Stimulated activated CD4-positive, alpha-beta T cell treated with anti-CD3 and anti-CD28 coated beads, Interleukin-4, amount 100 ng/mL, for 1 hour (primary cell): ENCODE measurements around the gene GPR61.

ENCODE experiments used
- DNase-seq: peaks from one replicate; pipeline ENCODE4 v3.0.0-alpha.2; 2020

GPR61 gene

DNA sequence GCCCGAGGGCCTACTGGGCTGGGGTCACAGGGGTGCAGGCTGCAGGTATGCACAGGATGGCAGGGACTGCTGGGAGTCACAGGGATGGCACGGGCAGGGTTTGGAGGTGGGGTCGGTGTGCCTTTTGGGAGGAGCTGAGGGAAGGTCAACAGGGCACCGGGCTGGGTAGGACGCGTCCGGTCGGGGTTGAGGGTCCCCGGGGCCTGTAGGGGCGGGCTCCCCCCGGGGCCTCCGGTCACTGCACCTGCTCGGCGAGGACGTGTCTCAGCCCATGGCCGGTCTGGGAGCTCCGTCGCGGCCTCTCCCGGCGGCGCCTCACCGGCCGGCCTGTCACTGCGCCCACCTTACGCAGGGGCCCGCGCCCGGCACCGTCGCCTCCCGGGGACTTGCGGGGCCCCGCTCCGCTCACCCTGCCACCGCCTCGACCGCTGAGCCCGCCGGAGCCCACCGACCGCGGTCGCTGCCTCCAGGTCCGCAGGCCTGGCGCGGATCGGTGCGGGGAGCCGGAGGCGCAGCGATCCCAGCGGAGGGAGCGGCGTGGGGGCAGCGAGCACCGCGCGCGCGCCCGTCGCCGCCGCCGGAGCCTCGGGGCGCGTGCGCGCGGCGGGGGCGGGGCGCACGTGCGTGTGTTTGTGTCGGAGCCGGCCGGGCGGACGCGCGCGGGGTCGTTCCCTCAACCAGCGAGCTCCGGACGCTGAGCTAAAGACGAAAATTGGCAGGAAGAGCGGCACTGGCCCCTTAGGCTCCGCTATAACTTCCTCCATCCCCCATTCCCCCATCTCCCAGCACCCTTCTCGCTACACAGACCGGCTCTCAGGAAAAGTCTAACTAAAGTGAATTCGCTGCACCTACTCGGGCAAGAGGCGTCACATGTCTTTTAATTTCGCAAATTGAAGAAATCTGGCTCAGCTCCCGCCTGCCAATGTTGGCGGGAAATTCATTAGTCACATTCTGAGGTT lies 30.2 kb upstream of the GPR61 start, which contains the start of gene AMIGO1:
Gene AMIGO1 (minus strand): TSS at position 552 of the 959 bp plus-strand sequence. CDS start 815 bp downstream, outside the sequence.
- DNase-seq: peak; percentile 75

- no peak for DNase-seq
These were observed 26.5 kb upstream of the GPR61 start for GRCh38 chr1:109513110-109513710.

DNA sequence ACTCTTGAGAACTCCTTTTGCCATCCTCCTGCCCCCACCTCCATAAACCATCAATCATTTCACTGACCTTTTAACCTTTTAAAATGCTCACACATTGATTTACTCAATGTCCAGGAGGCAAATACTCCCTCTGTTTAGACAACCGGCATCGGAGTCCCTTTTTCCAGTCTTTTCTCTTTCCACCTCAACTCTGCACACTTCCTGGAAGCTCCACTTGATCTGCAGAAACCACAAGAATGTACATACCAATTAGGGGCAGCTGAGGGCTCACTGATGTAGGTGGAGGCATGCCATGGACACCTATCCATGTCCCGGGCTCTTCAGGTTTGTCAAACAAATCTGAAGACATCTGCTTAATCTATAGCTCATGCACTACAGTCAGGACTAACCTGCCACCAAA lies 24.8 kb upstream of the GPR61 start:
- DNase-seq: no peak

DNA sequence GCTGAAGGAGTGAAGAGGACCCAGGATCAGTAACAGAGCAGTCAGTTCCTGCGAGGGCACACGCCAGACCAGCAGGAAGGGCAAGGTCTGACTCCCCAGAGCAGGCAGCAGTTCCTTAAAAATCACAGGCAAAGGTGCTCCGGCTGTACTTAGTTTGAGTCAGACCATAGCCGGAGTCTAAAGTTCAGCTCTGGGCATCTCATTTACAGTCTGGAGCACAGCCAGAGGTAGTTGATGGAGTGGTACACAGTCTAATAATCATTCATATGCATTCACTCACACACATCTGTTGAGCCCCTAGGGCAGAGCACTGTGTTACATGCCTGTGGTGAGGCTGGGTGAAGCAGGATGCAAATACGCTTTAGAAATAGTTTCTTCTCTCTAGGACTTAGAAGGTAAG lies 22.8 kb upstream of the GPR61 start:
- no peak for DNase-seq

DNA sequence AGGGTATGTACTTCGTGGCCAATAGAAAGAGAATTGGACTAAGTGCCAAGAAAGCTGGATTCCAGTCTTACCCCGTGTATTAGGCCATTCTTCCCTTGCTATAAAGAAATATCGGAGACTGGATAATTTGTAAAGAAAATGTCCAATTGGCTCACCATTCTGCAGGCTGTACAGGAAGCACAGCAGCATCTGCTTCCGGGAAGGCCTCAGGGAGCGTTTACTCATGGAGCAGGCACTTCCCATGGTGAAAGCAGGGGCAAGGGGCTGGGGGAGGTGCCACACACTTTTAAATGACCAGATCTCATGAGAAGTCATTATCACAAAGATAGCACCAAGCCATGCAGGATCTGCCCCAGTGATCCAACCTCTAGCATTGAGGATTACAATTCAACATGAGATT lies 22.3 kb upstream of the GPR61 start:
- no peak for DNase-seq

DNA sequence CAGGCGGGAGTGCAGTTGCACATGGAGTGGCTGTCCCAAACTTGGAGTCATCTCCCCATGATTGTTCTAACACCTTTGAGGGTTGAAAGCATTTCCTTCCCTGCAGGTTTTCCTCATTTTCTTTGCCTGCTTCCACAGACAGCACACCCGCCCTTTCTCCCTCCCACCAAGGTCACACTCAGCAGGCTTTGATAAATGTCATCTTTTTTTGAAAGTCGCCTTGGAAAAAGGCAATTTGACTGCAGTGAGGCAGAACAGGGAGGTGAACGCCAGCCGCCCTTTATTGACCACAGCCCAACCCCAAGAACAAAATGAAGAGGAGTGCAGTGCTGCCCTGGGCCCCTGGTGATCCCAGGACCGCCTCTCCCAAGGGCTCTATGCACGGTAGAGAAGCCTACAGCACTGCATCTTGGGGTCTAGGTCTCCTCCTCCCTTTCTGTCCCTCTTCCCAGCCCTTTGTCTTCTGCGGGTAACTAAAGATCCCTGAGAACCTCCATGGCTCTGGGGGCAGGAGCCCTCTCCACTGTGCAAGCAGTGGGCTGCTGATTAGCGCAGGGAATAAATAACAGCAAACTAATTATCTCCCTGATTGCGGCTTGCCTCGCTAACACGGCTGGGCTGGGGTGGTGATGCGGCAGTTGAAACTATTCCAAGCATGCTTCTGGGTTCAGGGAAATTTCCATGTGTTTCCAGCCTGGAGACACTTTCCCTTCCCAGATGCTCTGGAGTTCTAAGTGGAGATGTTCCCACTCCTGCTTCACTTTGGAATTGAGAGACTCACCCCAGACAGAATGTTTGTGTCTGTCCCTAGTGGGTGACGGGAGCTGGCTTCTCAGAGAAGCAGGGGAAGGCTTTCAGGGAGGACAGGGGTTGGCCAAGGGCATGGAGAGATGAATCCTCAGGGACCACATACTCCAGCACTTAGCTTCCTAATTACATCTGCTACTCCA lies 18.4 kb upstream of the GPR61 start:
- no peak for DNase-seq

GRCh38 chr1:109522026-109522425 lies 17.6 kb upstream of the GPR61 start:
- DNase-seq: no peak

DNA sequence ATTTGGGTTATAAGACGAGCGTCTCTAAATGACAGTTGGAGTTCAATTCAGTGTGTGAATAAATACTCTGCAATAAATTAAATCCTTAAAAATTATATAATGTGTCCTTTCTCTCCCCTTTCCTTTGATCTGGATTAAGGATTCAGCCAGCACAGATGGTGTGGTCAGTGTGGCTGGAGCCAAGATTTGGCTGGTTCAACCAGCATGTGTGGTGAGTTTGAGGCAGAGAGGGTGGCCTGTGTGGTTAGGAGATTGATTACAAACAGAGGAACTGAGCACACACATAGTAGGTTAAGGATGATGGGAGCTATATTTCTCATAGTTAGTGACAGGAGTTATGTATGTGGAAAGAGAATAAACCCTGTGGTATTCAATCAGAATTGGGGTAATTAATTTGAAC lies 16.0 kb upstream of the GPR61 start:
- no peak for DNase-seq

- no peak for DNase-seq
These were observed 12.4 kb upstream of the GPR61 start for GRCh38 chr1:109527098-109527811.

DNA sequence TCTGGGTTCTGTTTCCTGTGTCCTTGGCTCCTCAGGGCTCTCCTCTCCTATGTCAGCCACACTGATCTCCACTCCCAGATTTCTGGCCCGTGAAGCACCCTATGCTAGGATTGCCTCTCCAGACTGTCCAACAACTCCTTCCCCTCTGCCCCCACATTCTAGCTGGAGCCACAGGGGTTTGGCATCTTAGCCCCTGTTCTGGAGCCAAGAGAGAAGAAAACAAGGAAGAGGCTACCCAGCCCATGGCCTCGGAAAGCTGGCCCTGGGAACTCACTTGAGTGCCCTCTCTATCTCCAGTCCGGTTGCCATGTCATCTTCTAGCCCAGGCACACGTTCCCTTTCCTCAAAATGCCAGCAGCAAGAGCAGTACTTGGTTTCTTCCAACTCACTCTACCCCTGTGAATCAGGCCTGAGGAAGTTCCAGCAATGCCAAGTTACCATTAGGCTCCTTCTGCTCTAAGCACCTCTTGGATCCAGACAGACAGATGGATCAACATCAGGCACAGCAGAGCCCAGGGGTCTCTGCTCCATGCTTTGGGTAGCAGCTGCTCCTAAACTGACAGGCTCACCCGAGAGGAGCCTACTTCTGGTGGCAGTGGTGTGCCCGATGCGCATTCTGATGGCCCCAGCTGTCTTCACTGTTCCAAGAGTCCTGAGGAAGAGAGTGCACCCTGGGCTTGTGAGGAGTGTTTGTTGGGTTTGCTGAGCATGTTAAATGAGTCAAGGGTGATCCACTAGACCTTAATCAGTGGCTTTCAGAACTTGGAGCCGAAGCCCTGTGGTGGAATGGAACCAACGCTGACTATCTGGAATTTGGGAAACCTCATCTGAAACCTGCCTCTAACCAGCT lies 11.6 kb upstream of the GPR61 start:
- DNase-seq: no peak

GRCh38 chr1:109528712-109529111 lies 11.0 kb upstream of the GPR61 start:
- DNase-seq: no peak

DNA sequence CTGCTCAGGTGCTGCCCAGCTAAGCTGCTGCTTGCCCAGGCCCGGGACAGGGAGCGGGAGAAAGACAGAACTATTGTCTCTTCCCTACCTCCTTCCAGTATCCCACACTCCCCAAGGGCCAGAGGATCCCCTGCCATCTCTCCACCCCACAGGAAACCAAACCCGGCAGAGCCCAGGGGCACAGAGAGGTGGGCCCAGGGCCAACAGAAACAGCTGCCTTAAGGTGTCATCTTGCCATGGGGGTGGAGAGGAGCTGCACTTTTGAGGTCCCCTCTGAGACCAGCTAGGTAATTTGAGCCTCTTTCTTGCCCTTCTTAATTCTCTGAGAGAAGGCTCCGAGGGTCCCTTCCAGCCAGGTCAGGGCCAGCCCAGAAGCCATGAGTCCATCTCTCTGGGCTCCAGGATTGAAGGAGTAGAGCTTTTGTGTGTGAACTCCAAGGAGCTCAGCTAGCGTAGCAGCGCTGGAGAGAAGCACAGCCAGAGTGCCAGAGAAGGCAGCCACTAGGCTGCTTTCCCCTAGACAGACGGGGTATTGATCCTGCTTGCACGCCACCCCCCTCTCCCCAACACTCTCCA lies 9.7 kb upstream of the GPR61 start:
- DNase-seq: no peak

GRCh38 chr1:109530457-109531087 lies 9.1 kb upstream of the GPR61 start:
- no peak for DNase-seq

- no peak for DNase-seq
These were observed 8.3 kb upstream of the GPR61 start for GRCh38 chr1:109531380-109531779.

DNA sequence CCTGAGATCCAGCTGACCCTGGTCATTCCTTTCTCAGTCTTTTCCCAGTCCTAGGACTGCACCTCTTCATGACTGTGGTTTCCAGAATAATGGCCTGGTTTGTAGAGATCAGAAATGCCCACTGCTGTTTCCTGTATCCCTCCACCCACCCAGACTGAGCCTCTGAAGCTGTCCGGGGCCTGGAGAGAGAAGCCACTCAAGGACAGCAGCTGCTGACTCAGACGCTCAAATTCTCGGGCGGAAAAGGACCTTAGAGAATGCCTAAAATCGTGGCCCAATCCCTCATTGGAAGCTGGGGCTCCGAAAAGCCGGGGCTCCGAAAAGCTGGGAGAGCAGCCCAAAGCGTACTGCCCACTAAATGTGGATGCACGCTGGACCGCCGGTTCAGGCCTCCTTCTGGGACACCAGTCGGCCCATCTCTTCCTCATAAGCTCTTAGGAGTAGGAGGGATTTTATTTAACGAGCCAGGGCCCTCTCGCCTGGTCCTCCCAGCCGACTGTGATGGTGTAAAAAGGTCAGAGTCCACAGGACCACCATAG lies 7.8 kb upstream of the GPR61 start:
- DNase-seq: no peak

- peak; percentile 88 for DNase-seq
These were observed 7.1 kb upstream of the GPR61 start for GRCh38 chr1:109532365-109533136.

GRCh38 chr1:109534307-109534858 lies 5.3 kb upstream of the GPR61 start:
- DNase-seq: no peak

DNA sequence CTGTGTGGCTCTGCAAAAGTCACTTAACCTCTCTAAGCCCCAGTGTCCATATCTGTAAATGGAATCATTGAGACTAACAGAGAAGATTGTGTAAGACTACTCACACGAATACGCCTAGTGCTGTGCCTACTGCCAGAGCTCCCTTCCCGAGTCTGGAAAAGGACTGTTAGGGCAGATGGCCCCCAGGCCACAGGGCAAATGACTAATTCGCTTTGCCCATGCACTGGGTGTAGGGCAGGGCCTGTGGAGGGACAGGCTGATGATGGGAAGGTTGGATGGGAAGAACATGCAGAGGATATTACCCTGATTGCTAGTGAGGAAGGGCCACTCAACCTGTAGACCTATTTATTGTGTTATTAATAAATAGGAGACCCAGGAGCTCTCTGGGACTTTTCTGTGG lies 4.2 kb upstream of the GPR61 start:
- no peak for DNase-seq

- no peak for DNase-seq
These were observed 3.6 kb upstream of the GPR61 start for GRCh38 chr1:109535971-109536491.
